Ascending aorta (tissue), 2 donors: Measurements from ENCODE around the gene SHB. TPM values are rescaled to one million over a fixed set of nuclear protein-coding genes. Genes with fewer than 3 reads are reported as not detected.

ENCODE experiments used
- DNase-seq, 2 donors: peaks; one replicate each; pipeline ENCODE4 v3.0.0-alpha.2; 2019; ENCODE audit warnings: low spot score in 2 of 2
- H3K27ac ChIP-seq, 2 donors: fragments of 200-600 bp; sonication (generic); one replicate each; pipeline ENCODE4 v1.5.1; 2016 to 2017; ENCODE audit warnings: mild to moderate bottlenecking in 1 of 2
- H3K27me3 ChIP-seq: fragments of 200-600 bp; sonication (generic); one replicate; pipeline ENCODE4 v1.5.1; 2017
- H3K36me3 ChIP-seq, 2 donors: fragments of 200-600 bp; sonication (generic); one replicate each; pipeline ENCODE4 v1.5.1; 2016
- H3K4me1 ChIP-seq, 2 donors: fragments of 200-600 bp; sonication (generic); one replicate each; pipeline ENCODE4 v1.5.1; 2016 to 2017; ENCODE audit warnings: mild to moderate bottlenecking in 1 of 2
- H3K4me3 ChIP-seq, 2 donors: fragments of 200-600 bp; sonication (generic); one replicate each; pipeline ENCODE4 v1.5.1; 2016 to 2017; ENCODE audit warnings: mild to moderate bottlenecking in 1 of 2
- H3K9me3 ChIP-seq, 2 donors: fragments of 200-600 bp; sonication (generic); one replicate each; pipeline ENCODE4 v1.5.1; 2016
- CTCF ChIP-seq, 3 experiments: fragments of 200-600 bp in 2 of 3; fragments of 450-650 bp in 1 of 3; sonication (generic) in 2 of 3; IDR thresholded peaks; one replicate each; pipeline ENCODE4 v1.5.1; 2016 to 2019; ENCODE audit warnings: antibody characterized with exemption in 3 of 3, mild to moderate bottlenecking in 1 of 3, moderate library complexity in 1 of 3
- intact Hi-C: fragments of 100-400 bp; cut with DNase I; formaldehyde crosslinking; loops from one replicate; pipeline ENCODE4 v1.15.1; 2023
- total RNA-seq: library from RNA; depleted of rRNA; stranded (reverse); fragments of >200 nt; gene quantifications from one replicate; pipeline ENCODE4 v1.1.0, GENCODE V29; 2016

Gene SHB
- total RNA-seq, 1 donor from 2014 or later = 77.8 TPM

GRCh38 chr9:38085308-38085707 lies 16.3 kb upstream of the SHB start:
- Histone ChIP-seq H3K9me3 (no peaks in the 10 kb centered on the region), H3K4me1 (peaks cover 0 to 11% of the 10 kb centered on the region in 2 donors), H3K27me3 (no peaks in the 10 kb centered on the region), H3K27ac (no peak overlapping the region), H3K36me3 (no peaks in the 10 kb centered on the region), H3K4me3 (no peak overlapping the region)
- DNase-seq = no peak
- TF ChIP-seq CTCF (IDR thresholded peaks at IDR 0.05) = no peak
- intact Hi-C loops = loop anchor here (5.0 kb wide), 3 partner anchors 68 to 337 kb away; partner anchors contain the start of gene IGFBPL1

- Histone ChIP-seq H3K36me3 (no peaks in the 10 kb centered on the region), H3K27ac (no peak overlapping the region), H3K4me1 (peaks cover 0 to 11% of the 10 kb centered on the region in 2 donors), H3K27me3 (no peaks in the 10 kb centered on the region), H3K9me3 (no peaks in the 10 kb centered on the region), H3K4me3 (no peak overlapping the region)
- TF ChIP-seq CTCF (IDR thresholded peaks at IDR 0.05) = no peak
- DNase-seq = no peak
- intact Hi-C loops = no loop called here
These were observed 15.5 kb upstream of the SHB start for GRCh38 chr9:38084556-38084880.

GRCh38 chr9:38083858-38084555 lies 15.0 kb upstream of the SHB start:
- H3K4me3 ChIP-seq = no peak overlapping the region
- TF ChIP-seq CTCF (IDR thresholded peaks at IDR 0.05) = no peak
- H3K27ac ChIP-seq = no peak overlapping the region
- intact Hi-C loops = no loop called here
- no peaks in the 10 kb centered on the region for H3K36me3 ChIP-seq
- no peaks in the 10 kb centered on the region for H3K9me3 ChIP-seq
- no peak for DNase-seq
- H3K27me3 ChIP-seq = no peaks in the 10 kb centered on the region
- peaks cover 0 to 11% of the 10 kb centered on the region in 2 donors for H3K4me1 ChIP-seq

- TF ChIP-seq CTCF (IDR thresholded peaks at IDR 0.05) = no peak
- no peaks in the 10 kb centered on the region for H3K27me3 ChIP-seq
- intact Hi-C loops = no loop called here
These were observed 13.6 kb upstream of the SHB start for GRCh38 chr9:38082446-38083287.

GRCh38 chr9:38081356-38082108 lies 12.5 kb upstream of the SHB start:
- Histone ChIP-seq H3K4me1 (peaks cover 0 to 11% of the 10 kb centered on the region in 2 donors), H3K27ac (no peak overlapping the region), H3K9me3 (no peaks in the 10 kb centered on the region), H3K4me3 (no peak overlapping the region), H3K27me3 (no peaks in the 10 kb centered on the region), H3K36me3 (no peaks in the 10 kb centered on the region)
- DNase-seq = no peak
- intact Hi-C loops = no loop called here
- no peak for TF ChIP-seq CTCF (IDR thresholded peaks at IDR 0.05)

More at GRCh38 chr9:38082446-38083287, 13.6 kb upstream of the SHB start:
- H3K4me1 ChIP-seq = peaks cover 0 to 11% of the 10 kb centered on the region in 2 donors
- no peaks in the 10 kb centered on the region for H3K9me3 ChIP-seq
- H3K4me3 ChIP-seq = no peak overlapping the region
- peak overlapping the region in 1 of 2 donors; percentile 3 for H3K27ac ChIP-seq
- DNase-seq = no peak
- no peaks in the 10 kb centered on the region for H3K36me3 ChIP-seq
